K562 (cell line): Measurements from ENCODE around the gene CTCFL. TPM values are rescaled to one million over a fixed set of nuclear protein-coding genes. Genes with fewer than 3 reads are reported as not detected.

Experiments used
- ATAC-seq: fragments of 200-7000 bp; cut with Tn5 transposase; 3 replicates; pipeline ENCODE4 v1.9.1; 2020; ENCODE audit warnings: moderate library complexity
- BruUV-seq: library from RNA; stranded (reverse); fragments of 400-500 nt; replicated peaks from 2 replicates; lab custom pipeline; 2021; lab: Mats Ljungman, UMichigan
- CTCF ChIA-PET: fragments of 300-600 bp; formaldehyde crosslinking; extraction: SDS; loops from one replicate; lab custom pipeline; 2021; ENCODE audit warnings: low intra/inter-chr PET ratio; lab: Yijun Ruan, JAX
- POLR2A ChIA-PET: fragments of 300-600, 350-650 bp; sonication (Branson Sonifier 250); formaldehyde crosslinking; extraction: SDS; loops from one replicate; lab custom pipeline; 2021; ENCODE audit warnings: antibody characterized with exemption, inconsistent platforms; lab: Yijun Ruan, JAX
- DNase-seq, 4 experiments: peaks; one replicate each; pipeline versions ENCODE4 v3.0.0 to v3.0.0-alpha.2; 2011 to 2018; ENCODE audit warnings: low spot score in 3 of 4, mixed read lengths in 3 of 4; ENCODE audit errors: extremely low read depth in 1 of 4
- FAIRE-seq: peaks from 2 replicates; lab custom pipeline; 2011; peaks lifted over from hg19 to GRCh38; lab: Jason Lieb, UNC
- H2AFZ ChIP-seq: 2 replicates; pipeline ENCODE4 v1.6.0; 2011; ENCODE audit warnings: low read depth, low read length, control low read depth, inconsistent platforms
- H3K27ac ChIP-seq: fragments of 200-600 bp; 3 replicates; pipeline ENCODE4 v1.8.0; 2011; ENCODE audit warnings: low read depth, mild to moderate bottlenecking, control low read depth, inconsistent platforms, low read length, moderate library complexity, mixed read lengths; ENCODE audit errors: extremely low read depth
- H3K27me3 ChIP-seq, 2 experiments: fragments of 300-600 bp in 1 of 2; 2 replicates in 1 of 2; 3 replicates in 1 of 2; pipeline versions ENCODE4 v1.6.0 to v1.8.0; 2011; ENCODE audit warnings: inconsistent platforms in 2 of 2, low read length in 2 of 2, mild to moderate bottlenecking in 1 of 2, mixed read lengths in 1 of 2, moderate library complexity in 1 of 2; ENCODE audit not compliant: control insufficient read depth in 2 of 2, insufficient read depth in 2 of 2
- H3K36me3 ChIP-seq: fragments of 300-600 bp; 3 replicates; pipeline ENCODE4 v1.8.0; 2011; ENCODE audit warnings: mild to moderate bottlenecking, low read length, inconsistent platforms; ENCODE audit not compliant: control insufficient read depth, insufficient read depth
- H3K4me1 ChIP-seq, 2 experiments: fragments of 200-600 bp in 1 of 2; replicated peaks in 1 of 2; 2 replicates in 1 of 2; 3 replicates in 1 of 2; pipeline versions ENCODE4 v1.5.1 to v1.8.0; 2011; ENCODE audit warnings: inconsistent platforms in 2 of 2, low read length in 2 of 2, mild to moderate bottlenecking in 1 of 2, mixed read lengths in 1 of 2, moderate library complexity in 1 of 2; ENCODE audit not compliant: control insufficient read depth in 2 of 2, insufficient read depth in 2 of 2
- H3K4me2 ChIP-seq: 2 replicates; pipeline ENCODE4 v1.6.1; 2011; ENCODE audit warnings: low read length, control low read depth, inconsistent platforms, mixed read lengths; ENCODE audit not compliant: insufficient read depth
- H3K4me3 ChIP-seq: fragments of 200-600 bp; sonication (generic), shearing (Covaris generic); 2 replicates; pipeline ENCODE4 v1.5.1; 2016; ENCODE audit warnings: control low read depth, inconsistent platforms
- H3K79me2 ChIP-seq: fragments of 200-600 bp; 3 replicates; pipeline ENCODE4 v1.8.0; 2011; ENCODE audit warnings: low read length, inconsistent platforms; ENCODE audit not compliant: control insufficient read depth, insufficient read depth
- H3K9ac ChIP-seq, 2 experiments: 2 replicates each; pipeline versions ENCODE4 v1.6.0 to v1.6.1; 2011; ENCODE audit warnings: low read depth in 2 of 2, low read length in 2 of 2, control low read depth in 1 of 2, inconsistent platforms in 1 of 2, mild to moderate bottlenecking in 1 of 2, mixed read lengths in 1 of 2; ENCODE audit not compliant: insufficient read depth in 1 of 2
- H3K9me1 ChIP-seq: one replicate; pipeline ENCODE4 v1.6.0; 2011; ENCODE audit warnings: inconsistent platforms, mild to moderate bottlenecking, low read length, moderate library complexity; ENCODE audit not compliant: control insufficient read depth, insufficient read depth
- H3K9me3 ChIP-seq: replicated peaks from 2 replicates; pipeline ENCODE4 v1.5.1; 2011; ENCODE audit warnings: low read depth, low read length, inconsistent platforms; ENCODE audit not compliant: control insufficient read depth, insufficient read depth
- H4K20me1 ChIP-seq: replicated peaks from 2 replicates; pipeline ENCODE4 v1.6.1; 2011; ENCODE audit warnings: low read length, inconsistent platforms, mixed read lengths; ENCODE audit not compliant: control insufficient read depth, insufficient read depth
- BHLHE40 ChIP-seq: IDR thresholded peaks from 2 replicates; pipeline ENCODE4 v1.6.1; 2011; ENCODE audit warnings: low read length, improper control_type of control experiment
- DACH1 ChIP-seq: fragments of 450-650 bp; IDR thresholded peaks from 2 replicates; pipeline ENCODE4 v1.6.1; 2018; ENCODE audit not compliant: partially characterized antibody
- FOXJ2 ChIP-seq: fragments of 200-800 bp; sonication (Bioruptor generic); IDR thresholded peaks from 2 replicates; pipeline ENCODE4 v1.6.1; 2016; ENCODE audit warnings: missing genetic modification characterization, missing compliant biosample characterization
- IFI16 ChIP-seq: fragments of 250-450 bp; sonication (Bioruptor Pico); IDR thresholded peaks from 2 replicates; pipeline ENCODE4 v2.1.2; 2022; ENCODE audit warnings: mild to moderate bottlenecking, inconsistent platforms
- TOE1 ChIP-seq, 2 experiments: fragments of 450-650 bp in 1 of 2; sonication (generic) in 1 of 2; formaldehyde crosslinking in 1 of 2; IDR thresholded peaks; 2 replicates each; pipeline versions ENCODE4 v1.7.1 to v1.8.0; 2016 to 2022; ENCODE audit warnings: borderline replicate concordance in 2 of 2, mild to moderate bottlenecking in 2 of 2, antibody characterized with exemption in 1 of 2, inconsistent platforms in 1 of 2, low read depth in 1 of 2, missing genetic modification reagents in 1 of 2, moderate library complexity in 1 of 2
- USF2 ChIP-seq: sonication (generic); formaldehyde crosslinking; IDR thresholded peaks from 2 replicates; pipeline ENCODE4 v1.5.0; 2020; ENCODE audit warnings: missing genetic modification reagents
- ZNF134 ChIP-seq: fragments of 250-450 bp; sonication (Bioruptor Pico); conservative IDR thresholded peaks from 2 replicates; pipeline ENCODE4 v1.4.0; 2020
- ZNF766 ChIP-seq: fragments of 200-800 bp; sonication (Bioruptor generic); conservative IDR thresholded peaks from 2 replicates; pipeline ENCODE4 v1.6.1; 2016; ENCODE audit warnings: missing genetic modification characterization, missing compliant biosample characterization
- ZSCAN29 ChIP-seq: fragments of 450-650 bp; IDR thresholded peaks from 2 replicates; pipeline ENCODE4 v1.6.1; 2017
- WGBS: fragments of 100-300 bp; shearing (Covaris generic); methylation state at CpG from one replicate; pipeline ENCODE4 v1.1.6; 2016; ENCODE audit warnings: low coverage, mixed read lengths; ENCODE audit not compliant: insufficient coverage; ENCODE audit errors: missing lambda C conversion rate; 5-methylcytosine and 5-hydroxymethylcytosine counted together
- in situ Hi-C: fragments of 300-500 bp; cut with MboI; formaldehyde crosslinking; loops from 4 replicates; pipeline ENCODE4 v1.15.0; 2018; ENCODE audit warnings: inconsistent platforms, mixed read lengths
- intact Hi-C: fragments of 100-400 bp; cut with micrococcal nuclease; formaldehyde crosslinking; loops from 2 replicates; pipeline ENCODE4 v1.14.2; 2022
- polyA plus RNA-seq, 8 experiments: library from polyadenylated mRNA; depleted of rRNA in 4 of 8; stranded (reverse) in 5 of 8; unstranded in 3 of 8; fragments of >200 nt; fragmentation: Nextera tagmentation in 2 of 8; fragmentation: Illumina TruSeq in 1 of 8; extraction: Ambion mirVana in 2 of 8; extraction: Trizol in 1 of 8; gene quantifications; 2 replicates each; pipeline versions ENCODE4 v1.2.1 to v1.2.3, GENCODE V29; 2011 to 2014; ENCODE audit warnings: inconsistent platforms in 1 of 8, missing spikeins in 1 of 8
- total RNA-seq, 7 experiments: library from RNA; depleted of rRNA in 6 of 7; stranded (reverse); fragments of >200 nt in 6 of 7; fragmentation: Illumina TruSeq in 2 of 7; extraction: Trizol in 2 of 7; gene quantifications; 2 replicates each; pipeline versions ENCODE4 v1.2.1 to v1.2.3, GENCODE V29; 2011 to 2021; ENCODE audit warnings: low replicate concordance in 1 of 7

CTCFL gene
- total and polyA plus RNA-seq, 9 of the 15 experiments (the other 6 are each of a cell fraction or from before 2014, with no cell fraction given), result 42.4 to 188 (median 111) TPM

- DNase-seq, result peak in 1 of 4 experiments; percentile 57
- POLR2A ChIA-PET, result interaction anchor here (0.6 to 1.4 kb wide), 5 partner anchors 9 to 70 kb away, joined by 3 to 4 read pairs (median 3); no protein-coding TSS in a partner anchor
- intact Hi-C loops, result no loop called here
- no peaks in the 10 kb centered on the region for H3K9me1 ChIP-seq
- peak; percentile 15; the same call in 2 of the 3 replicates for ATAC-seq
- 33% methylated on average over 7 of the region's 7 CpGs for WGBS
- in situ Hi-C loops, result no loop called here
- no peaks in the 10 kb centered on the region for H3K79me2 ChIP-seq
- no peak overlapping the region for H3K27ac ChIP-seq
- H2AFZ ChIP-seq, result peak overlapping the region; percentile 49
- no TSS peak for BruUV-seq
- no peaks in the 10 kb centered on the region for H3K27me3 ChIP-seq
- H3K4me1 ChIP-seq, result peaks cover 26 to 44% of the 10 kb centered on the region in 2 experiments; a peak in 4 of 5 replicates
- H4K20me1 ChIP-seq, result no peaks in the 10 kb centered on the region
- CTCF ChIA-PET, result no interaction called here
- H3K9ac ChIP-seq, result peak overlapping the region in 1 of 2 experiments; percentile 10; a peak in 1 of 4 replicates
- H3K4me3 ChIP-seq, result no peak overlapping the region
- H3K4me2 ChIP-seq, result no peak overlapping the region
- peak; percentile 48 for FAIRE-seq
- peaks cover 5% of the 10 kb centered on the region; the same call in 1 of the 2 replicates for H3K9me3 ChIP-seq
- H3K36me3 ChIP-seq, result no peaks in the 10 kb centered on the region; the same call in 2 of the 3 replicates
- no peak for TF ChIP-seq DACH1
- TF ChIP-seq TOE1 (IDR thresholded peaks at IDR 0.05; ENCODE audit: borderline replicate concordance), result peak; percentile 94
- no peak for TF ChIP-seq TOE1 (CRISPR knock-in tag; IDR thresholded peaks at IDR 0.05; ENCODE audit: borderline replicate concordance, low read depth)
- TF ChIP-seq ZSCAN29, result no peak
- TF ChIP-seq USF2 (CRISPR knock-in tag), result peak; percentile 61
- TF ChIP-seq FOXJ2, result no peak
- no peak for TF ChIP-seq IFI16
- no peak for TF ChIP-seq ZNF766
- TF ChIP-seq ZNF134, result peak; percentile 97
- peak; percentile 48 for TF ChIP-seq BHLHE40
Observed at GRCh38 chr20:57458400-57459160, 66.4 kb downstream of the CTCFL start.
